Gastroesophageal sphincter (tissue), 3 donors: ENCODE measurements around the gene PARD6G.

Source experiments
- EP300 ChIP-seq: sonication (generic); formaldehyde crosslinking; IDR thresholded peaks from one replicate; pipeline ENCODE4 v1.6.1; 2017; ENCODE audit warnings: antibody characterized with exemption, mild to moderate bottlenecking
- POLR2A ChIP-seq, 2 donors: fragments of 450-650 bp; IDR thresholded peaks; one replicate each; pipeline ENCODE4 v1.6.1; 2017; ENCODE audit warnings: antibody characterized with exemption in 2 of 2, mild to moderate bottlenecking in 2 of 2, moderate library complexity in 1 of 2
- POLR2AphosphoS5 ChIP-seq: sonication (generic); formaldehyde crosslinking; IDR thresholded peaks from one replicate; pipeline ENCODE4 v1.6.1; 2017; ENCODE audit warnings: antibody characterized with exemption
- TF ChIP-seq, protein P1 (sequence below), 4 experiments: fragments of 200-600 bp in 2 of 4; fragments of 450-650 bp in 2 of 4; sonication (generic) in 1 of 4; IDR thresholded peaks; one replicate each; pipeline ENCODE4 v1.5.1; 2017 to 2019; ENCODE audit warnings: antibody characterized with exemption in 4 of 4, mild to moderate bottlenecking in 2 of 4, moderate library complexity in 2 of 4

DNA sequence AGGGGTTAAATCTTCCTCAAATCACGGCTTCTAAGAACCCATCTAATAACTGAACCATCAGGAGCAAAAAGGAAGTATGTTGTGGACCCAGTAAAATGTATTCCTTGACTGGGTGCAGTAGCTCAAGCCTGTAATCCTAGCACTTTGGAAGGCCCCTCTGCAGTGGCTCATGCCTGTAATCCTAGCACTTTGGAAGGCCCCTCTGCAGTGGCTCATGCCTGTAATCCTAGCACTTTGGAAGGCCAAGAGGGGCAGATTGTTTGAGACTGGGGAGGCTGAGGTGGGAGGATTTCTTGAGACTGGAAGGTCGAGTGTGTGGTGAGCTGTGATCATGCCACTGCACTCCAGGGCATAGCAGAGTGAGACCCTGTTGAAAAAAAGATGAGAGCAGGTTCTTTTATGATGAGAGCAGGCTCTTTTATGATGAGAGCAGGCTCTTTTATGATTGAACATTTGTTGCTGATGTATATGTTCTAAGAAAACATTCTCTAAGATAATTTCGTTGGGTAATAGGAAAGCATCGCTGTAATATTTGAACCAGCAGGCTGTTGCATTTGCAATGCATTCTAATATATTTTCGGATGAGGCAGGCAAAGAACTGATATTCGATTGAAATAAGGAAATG lies 3.5 kb upstream of the PARD6G start:
- TF ChIP-seq, protein P1, sequence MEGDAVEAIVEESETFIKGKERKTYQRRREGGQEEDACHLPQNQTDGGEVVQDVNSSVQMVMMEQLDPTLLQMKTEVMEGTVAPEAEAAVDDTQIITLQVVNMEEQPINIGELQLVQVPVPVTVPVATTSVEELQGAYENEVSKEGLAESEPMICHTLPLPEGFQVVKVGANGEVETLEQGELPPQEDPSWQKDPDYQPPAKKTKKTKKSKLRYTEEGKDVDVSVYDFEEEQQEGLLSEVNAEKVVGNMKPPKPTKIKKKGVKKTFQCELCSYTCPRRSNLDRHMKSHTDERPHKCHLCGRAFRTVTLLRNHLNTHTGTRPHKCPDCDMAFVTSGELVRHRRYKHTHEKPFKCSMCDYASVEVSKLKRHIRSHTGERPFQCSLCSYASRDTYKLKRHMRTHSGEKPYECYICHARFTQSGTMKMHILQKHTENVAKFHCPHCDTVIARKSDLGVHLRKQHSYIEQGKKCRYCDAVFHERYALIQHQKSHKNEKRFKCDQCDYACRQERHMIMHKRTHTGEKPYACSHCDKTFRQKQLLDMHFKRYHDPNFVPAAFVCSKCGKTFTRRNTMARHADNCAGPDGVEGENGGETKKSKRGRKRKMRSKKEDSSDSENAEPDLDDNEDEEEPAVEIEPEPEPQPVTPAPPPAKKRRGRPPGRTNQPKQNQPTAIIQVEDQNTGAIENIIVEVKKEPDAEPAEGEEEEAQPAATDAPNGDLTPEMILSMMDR (IDR thresholded peaks at IDR 0.05), result no peak
- TF ChIP-seq POLR2A (IDR thresholded peaks at IDR 0.05), result no peak
- TF ChIP-seq EP300, result no peak
- TF ChIP-seq POLR2AphosphoS5, result no peak
